ENCODE data around the gene ROR1.

ROR1 gene

DNA sequence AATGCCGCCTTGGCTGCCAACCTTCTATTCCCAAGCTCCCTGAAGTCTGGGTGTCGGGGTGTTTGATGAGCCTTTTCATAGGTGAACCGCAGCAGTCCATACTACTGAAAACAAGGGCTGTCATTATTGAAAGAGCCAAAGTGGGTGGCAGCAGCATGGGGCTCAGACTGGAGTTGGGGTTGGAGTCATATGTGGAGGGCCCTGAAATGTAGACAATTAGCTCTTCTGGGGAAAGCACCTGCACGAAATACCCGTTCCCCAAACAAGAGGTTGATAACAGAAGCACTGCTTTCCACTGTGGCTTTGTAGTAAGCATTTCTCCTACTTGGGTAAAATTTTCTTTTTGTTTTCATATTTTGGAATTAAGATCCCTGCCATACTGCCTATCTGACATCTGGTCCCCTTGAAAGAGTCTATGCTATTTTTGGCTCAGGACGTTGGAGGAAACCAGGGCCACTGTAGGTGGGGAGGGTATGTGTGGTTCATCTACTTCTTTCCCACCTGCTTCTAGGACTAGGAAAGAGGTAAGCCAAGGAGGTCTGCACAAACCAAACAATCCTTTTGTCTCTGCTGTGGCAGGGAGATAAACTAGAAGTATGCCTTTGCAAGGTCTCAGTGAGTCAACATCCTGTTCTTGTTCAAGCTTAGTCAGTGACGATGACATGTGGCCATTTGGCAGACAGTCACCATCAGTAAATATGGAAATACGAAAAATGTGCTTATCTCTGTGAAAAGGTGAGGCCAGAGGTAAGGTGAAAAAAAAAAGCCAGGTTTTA is 232.6 kb downstream of the ROR1 start:
- in situ Hi-C loops (cut with HindIII; ENCODE audit: low pct_unique_long_range_greater_than_20kb, low sequenced_read_pairs): no loop called here
- no peak for DNase-seq (ENCODE audit: low read depth in 1 of 2, low spot score in 1 of 2)
- TF ChIP-seq JUND (IDR thresholded peaks at IDR 0.05; ENCODE audit: low read depth): no peak

DNA sequence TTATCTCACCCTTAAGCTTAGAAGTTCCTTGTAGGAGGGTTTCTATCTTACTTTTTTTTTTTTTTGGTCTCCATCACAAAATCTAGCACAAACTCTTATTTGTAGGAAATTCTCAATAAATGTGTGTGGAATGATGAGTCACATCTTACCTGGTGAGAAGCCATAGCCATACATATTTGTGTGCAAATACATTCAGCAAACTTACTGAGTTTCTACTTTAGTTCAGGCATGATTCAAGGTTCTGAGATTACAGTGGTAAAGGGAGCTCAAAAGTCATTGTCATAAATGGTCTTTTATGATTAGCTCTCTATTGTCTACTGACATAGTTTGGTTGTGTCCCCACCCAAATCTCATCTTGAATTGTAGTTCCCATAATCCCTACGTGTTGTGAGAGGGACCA is 236.5 kb downstream of the ROR1 start:
- no peak for TF ChIP-seq JUND (IDR thresholded peaks at IDR 0.05; ENCODE audit: low read depth)
- no peak for DNase-seq (ENCODE audit: low read depth in 1 of 2, low spot score in 1 of 2)
- in situ Hi-C loops (cut with HindIII; ENCODE audit: low pct_unique_long_range_greater_than_20kb, low sequenced_read_pairs): no loop called here

DNA sequence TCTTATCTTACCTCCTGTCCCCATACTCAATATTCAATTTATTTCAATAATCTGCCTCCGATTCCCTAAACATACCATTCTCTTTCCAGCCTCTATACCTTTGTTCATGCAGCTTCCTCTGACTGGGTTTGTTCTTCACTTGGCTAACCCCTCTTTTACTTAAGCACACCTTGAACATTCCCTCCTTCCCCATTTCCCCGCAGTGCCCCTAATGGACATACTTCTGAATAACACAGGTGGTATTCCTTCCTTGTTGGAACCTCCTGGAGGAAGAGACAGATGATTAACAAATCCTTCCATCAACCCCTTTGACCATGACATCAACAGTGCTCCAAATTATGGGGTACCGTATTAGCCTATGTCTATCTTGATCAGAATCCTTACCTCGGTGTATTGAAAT is 239.6 kb downstream of the ROR1 start:
- DNase-seq (ENCODE audit: low read depth in 1 of 2, low spot score in 1 of 2): no peak
- no peak for TF ChIP-seq JUND (IDR thresholded peaks at IDR 0.05; ENCODE audit: low read depth)

DNA sequence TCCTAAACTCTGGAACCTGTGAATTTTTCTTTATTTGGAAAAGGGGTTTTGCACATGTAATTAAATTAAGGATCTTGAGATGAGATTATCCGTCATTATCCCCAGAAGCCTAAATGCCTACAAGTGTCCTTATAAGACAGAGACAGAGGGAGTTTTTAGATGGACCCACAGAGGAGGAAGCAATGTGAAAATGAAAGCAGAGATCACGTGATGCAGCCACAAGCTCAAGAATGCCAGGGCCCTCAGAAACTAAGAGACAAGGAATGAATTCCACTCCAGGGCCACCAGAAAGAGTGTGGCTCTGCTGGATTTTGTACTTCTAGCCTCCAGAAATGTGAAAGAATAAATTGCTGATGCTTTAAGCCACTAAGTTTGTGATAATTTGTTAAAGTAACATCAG is 246.0 kb downstream of the ROR1 start:
- DNase-seq (ENCODE audit: low read depth in 1 of 2, low spot score in 1 of 2): peak in 1 of 2 experiments; percentile 12
- no peak for TF ChIP-seq JUND (IDR thresholded peaks at IDR 0.05; ENCODE audit: low read depth)
- in situ Hi-C loops (cut with HindIII; ENCODE audit: low pct_unique_long_range_greater_than_20kb, low sequenced_read_pairs): no loop called here

More for the DNA sequence above, 239.6 kb downstream of the ROR1 start:
- in situ Hi-C loops (cut with HindIII; ENCODE audit: low pct_unique_long_range_greater_than_20kb, low sequenced_read_pairs): no loop called here

DNA sequence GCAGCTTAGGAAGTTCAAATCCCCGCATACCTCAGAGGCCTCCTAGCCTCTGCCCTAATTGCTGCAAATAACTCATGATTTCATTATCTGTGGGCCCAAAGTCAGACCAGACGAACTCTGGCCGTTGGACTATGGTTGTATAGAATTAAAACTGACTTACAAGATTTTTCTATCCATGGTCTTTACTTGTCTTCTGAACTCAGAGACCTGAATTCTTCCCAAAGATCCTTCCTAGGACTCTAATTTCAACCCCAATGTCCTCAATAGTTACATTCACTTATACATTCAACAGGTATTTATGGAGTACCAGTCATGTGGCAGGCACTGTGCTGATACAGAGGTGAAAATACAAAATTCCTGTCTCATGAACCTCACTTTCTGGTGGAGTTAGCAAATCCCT is 247.2 kb downstream of the ROR1 start:
- DNase-seq (ENCODE audit: low read depth in 1 of 2, low spot score in 1 of 2): no peak
- no peak for TF ChIP-seq JUND (IDR thresholded peaks at IDR 0.05; ENCODE audit: low read depth)
- in situ Hi-C loops (cut with HindIII; ENCODE audit: low pct_unique_long_range_greater_than_20kb, low sequenced_read_pairs): no loop called here

DNA sequence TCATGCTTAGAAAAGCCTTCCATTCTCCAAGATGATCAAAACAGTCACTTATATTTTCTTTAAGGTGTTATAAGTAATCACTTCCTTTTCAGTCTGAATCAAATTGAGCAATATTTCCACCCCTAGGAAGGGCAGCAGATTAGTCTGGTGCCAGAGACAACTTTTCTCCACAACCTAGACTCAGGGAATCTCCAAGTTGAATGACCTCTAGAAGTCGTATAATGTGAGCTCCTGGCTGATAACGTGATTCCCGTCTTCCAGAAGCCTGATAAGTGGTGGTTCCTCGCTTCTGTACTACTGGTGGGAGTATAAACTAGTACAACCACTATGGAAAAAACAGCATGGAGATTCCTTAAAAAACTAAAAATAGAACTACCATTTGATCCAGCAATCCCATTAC is 251.2 kb downstream of the ROR1 start:
- TF ChIP-seq JUND (IDR thresholded peaks at IDR 0.05; ENCODE audit: low read depth): no peak
- no peak for DNase-seq (ENCODE audit: low read depth in 1 of 2, low spot score in 1 of 2)
- in situ Hi-C loops (cut with HindIII; ENCODE audit: low pct_unique_long_range_greater_than_20kb, low sequenced_read_pairs): no loop called here

DNA sequence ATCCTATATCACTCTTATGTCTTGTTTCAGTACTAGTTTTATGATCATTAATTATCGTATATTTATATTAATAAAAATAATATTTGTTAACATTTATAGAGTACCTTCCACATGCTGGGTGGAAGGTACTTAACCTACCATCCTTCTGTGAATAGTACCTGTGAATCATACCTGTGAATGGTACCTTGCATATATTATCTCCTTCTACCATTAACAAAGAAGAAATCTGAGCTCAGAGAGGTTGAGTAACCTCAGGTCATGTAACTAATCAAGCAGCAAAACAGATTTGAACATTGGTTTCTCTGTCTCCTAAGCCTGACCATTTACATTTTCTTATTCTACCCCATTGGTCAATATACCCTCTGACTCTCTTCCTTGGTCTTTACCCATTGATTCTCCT is 255.2 kb downstream of the ROR1 start:
- no peak for DNase-seq (ENCODE audit: low read depth in 1 of 2, low spot score in 1 of 2)
- in situ Hi-C loops (cut with HindIII; ENCODE audit: low pct_unique_long_range_greater_than_20kb, low sequenced_read_pairs): no loop called here
- TF ChIP-seq JUND (IDR thresholded peaks at IDR 0.05; ENCODE audit: low read depth): no peak

DNA sequence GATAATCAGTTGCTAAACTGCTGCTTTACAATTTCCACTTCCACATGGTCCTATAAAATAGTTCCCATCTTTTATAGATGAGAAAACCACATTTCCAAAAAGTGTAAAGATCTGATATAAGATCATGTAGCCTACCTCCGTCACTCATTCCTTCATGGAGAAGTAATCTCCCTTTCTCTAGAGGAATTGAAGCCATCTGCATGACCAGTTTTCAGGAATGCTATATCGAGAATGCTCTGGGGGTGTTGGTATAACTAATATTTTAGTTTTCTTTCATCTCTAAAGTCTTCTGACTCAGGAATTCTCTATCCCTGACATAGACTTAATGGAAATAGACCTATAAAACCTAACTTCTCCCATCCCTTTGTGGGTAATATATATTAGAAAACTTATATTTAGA is 256.6 kb downstream of the ROR1 start:
- no peak for TF ChIP-seq JUND (IDR thresholded peaks at IDR 0.05; ENCODE audit: low read depth)

DNA sequence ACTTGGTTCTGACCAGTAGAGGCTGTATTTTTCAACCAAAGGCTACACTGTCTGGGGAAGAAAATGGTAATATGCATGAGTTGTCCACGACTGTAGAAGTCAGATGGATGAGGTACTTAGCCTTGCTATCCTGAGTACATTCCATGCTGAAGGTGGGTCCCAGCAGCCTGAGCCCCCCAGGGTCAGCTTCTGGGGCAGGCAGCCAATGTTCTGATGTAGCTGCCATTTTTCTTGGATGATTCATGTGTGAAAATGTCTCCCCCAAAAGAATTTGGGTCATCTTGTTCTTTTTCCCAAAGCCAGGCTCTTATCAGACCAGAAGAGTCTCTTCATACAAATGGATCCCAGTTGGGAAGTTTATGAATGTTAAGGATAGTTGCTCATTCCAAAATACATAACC is 257.4 kb downstream of the ROR1 start:
- in situ Hi-C loops (cut with HindIII; ENCODE audit: low pct_unique_long_range_greater_than_20kb, low sequenced_read_pairs): no loop called here
- no peak for DNase-seq (ENCODE audit: low read depth in 1 of 2, low spot score in 1 of 2)
- no peak for TF ChIP-seq JUND (IDR thresholded peaks at IDR 0.05; ENCODE audit: low read depth)

More for the DNA sequence above, 256.6 kb downstream of the ROR1 start:
- no peak for DNase-seq (ENCODE audit: low read depth in 1 of 2, low spot score in 1 of 2)
- in situ Hi-C loops (cut with HindIII; ENCODE audit: low pct_unique_long_range_greater_than_20kb, low sequenced_read_pairs): no loop called here

DNA sequence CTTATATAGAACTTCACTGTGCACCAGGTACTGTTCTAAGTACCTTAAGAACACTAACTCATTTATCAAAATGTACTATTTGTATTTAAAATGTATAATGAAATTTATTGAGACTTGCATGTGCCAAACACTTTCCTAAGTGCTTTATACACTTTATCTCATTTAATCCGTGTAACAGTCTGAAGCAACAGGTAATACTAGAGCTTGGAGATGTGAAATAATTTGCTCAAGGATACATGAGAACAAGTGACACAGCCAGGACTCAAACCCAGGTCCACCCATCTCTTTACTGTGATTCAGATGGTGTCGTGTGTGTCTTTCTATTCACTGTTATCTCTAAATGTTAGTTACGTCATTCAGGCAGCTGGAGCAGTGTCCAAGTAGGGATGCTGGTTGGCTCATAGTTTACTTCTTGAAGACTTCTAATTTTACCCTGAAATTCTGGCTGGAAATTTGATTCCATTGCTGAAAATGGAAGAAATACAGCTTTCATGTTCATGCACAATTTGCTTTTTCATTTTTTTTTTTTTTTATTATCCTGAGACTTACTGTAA is 259.9 kb downstream of the ROR1 start:
- DNase-seq (ENCODE audit: low read depth in 1 of 2, low spot score in 1 of 2): no peak
- TF ChIP-seq JUND (IDR thresholded peaks at IDR 0.05; ENCODE audit: low read depth): no peak
- in situ Hi-C loops (cut with HindIII; ENCODE audit: low pct_unique_long_range_greater_than_20kb, low sequenced_read_pairs): no loop called here

DNA sequence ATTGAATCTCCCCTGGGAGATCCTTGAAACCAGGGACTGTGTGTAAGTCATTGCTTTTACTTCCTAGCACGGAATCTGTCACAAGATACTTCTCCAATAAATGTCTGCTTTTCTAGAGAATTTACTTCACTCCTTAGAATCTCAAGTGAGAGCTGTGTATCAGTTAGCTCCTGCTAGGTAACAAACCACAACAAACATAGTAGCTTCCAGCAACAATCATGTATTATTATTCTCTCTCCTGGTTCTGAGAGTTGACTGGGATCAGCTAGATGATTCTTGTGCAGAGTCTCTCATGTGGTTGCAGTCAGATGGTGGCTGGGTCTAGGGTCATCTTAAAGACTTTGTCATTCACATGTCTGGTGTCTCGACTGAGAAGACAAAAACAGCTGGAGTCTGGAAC is 262.7 kb downstream of the ROR1 start:
- DNase-seq (ENCODE audit: low read depth in 1 of 2, low spot score in 1 of 2): no peak
- in situ Hi-C loops (cut with HindIII; ENCODE audit: low pct_unique_long_range_greater_than_20kb, low sequenced_read_pairs): no loop called here
- no peak for TF ChIP-seq JUND (IDR thresholded peaks at IDR 0.05; ENCODE audit: low read depth)

DNA sequence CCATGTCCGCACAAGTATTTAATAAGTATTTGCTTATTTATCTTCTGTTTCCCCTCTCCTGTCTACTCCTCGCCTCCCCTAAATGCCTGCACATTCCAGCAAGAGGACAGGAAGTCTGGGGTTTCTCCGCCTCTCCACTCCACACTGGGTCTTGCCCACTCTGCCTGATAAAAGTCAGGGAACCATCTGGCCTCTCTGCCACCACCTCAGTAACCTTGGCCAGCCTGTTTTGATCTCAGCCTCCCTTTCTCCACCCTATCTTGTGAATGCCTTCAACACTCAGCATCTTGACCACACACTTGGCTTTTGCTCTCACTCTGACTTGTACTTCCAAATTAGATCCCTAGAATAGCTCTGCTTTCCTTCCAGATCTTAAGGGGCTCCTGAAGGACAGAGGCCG is 264.3 kb downstream of the ROR1 start:
- in situ Hi-C loops (cut with HindIII; ENCODE audit: low pct_unique_long_range_greater_than_20kb, low sequenced_read_pairs): no loop called here

DNA sequence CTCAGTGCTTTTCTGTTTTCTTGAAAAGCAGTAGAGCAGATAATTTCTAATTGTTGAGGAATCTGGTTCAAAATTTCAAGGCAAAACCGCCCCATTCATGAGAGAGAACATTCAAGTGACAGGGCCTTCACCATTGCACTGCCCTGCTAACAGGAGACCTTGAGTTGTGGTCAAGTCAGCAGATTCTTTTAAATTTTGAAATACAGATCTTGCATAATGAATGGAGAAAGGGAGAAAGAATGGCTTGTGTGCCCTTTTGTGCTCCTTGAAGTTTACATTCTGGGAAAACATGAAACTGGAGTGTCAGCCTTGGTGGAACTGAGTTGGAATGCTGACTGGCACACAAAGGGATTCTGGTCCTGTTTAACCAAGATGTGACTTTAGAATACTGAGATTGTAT is 265.1 kb downstream of the ROR1 start:
- no peak for TF ChIP-seq JUND (IDR thresholded peaks at IDR 0.05; ENCODE audit: low read depth)
- in situ Hi-C loops (cut with HindIII; ENCODE audit: low pct_unique_long_range_greater_than_20kb, low sequenced_read_pairs): no loop called here
- no peak for DNase-seq (ENCODE audit: low read depth in 1 of 2, low spot score in 1 of 2)

More for the DNA sequence above, 264.3 kb downstream of the ROR1 start:
- no peak for TF ChIP-seq JUND (IDR thresholded peaks at IDR 0.05; ENCODE audit: low read depth)
- no peak for DNase-seq (ENCODE audit: low read depth in 1 of 2, low spot score in 1 of 2)
